GM19452 (cell line): ENCODE results near the gene ZC3H7B.
"Not testable (repeated sequence)": the region's sequence is repeated elsewhere in the genome, so short reads cannot be mapped to it uniquely, and the experiment has no call there.

Source experiments
- ATAC-seq: cut with Tn5 transposase; IDR thresholded peaks from one replicate; pipeline ENCODE4 v1.9.1; 2021; ENCODE audit not compliant: unreplicated experiment

Gene ZC3H7B

DNA sequence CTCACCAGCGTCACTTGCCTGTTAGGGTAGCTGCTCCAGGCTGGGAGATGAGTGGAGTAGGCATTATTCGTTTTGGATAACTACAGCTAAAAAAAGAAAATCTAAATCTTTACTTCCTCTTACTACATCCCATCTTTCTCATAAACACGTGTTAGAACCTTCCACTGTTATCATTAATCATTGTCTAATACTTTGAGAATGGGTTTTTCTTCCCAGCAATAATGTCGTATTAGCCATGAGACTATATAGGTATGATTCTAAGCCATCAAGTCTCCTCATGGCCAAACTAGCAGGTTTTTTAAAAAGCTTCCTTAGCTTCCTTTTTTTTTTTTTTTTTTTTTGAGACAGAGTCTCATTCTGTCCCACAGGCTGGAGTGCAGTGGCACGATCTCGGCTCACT lies 76.5 kb downstream of the ZC3H7B start:
- ATAC-seq: no peak

DNA sequence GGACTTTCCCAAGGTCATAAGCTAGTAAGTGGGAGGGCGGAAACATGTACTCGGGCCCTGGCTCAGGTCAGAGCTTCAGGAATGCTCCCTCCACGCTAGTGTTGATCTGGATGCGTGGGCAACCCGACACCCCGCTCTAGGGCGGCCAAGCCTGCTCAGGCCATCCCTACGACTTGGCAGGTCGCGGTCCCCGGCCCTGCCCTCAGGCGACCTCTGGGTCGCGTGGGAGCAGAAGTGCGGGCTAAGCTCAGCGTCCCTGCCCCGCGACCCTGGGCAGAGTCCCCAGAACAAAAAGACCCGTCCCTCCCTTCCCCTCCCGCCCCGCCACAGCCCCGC lies 79.6 kb downstream of the ZC3H7B start:
- ATAC-seq: no peak

- peak; percentile 88 for ATAC-seq
These were observed 80.2 kb downstream of the ZC3H7B start, which contains the start of gene TEF for GRCh38 chr22:41381329-41382097. TSS of gene TEF (plus strand) at chr22:41381942. CDS start at chr22:41382045, 103 bp downstream.

DNA sequence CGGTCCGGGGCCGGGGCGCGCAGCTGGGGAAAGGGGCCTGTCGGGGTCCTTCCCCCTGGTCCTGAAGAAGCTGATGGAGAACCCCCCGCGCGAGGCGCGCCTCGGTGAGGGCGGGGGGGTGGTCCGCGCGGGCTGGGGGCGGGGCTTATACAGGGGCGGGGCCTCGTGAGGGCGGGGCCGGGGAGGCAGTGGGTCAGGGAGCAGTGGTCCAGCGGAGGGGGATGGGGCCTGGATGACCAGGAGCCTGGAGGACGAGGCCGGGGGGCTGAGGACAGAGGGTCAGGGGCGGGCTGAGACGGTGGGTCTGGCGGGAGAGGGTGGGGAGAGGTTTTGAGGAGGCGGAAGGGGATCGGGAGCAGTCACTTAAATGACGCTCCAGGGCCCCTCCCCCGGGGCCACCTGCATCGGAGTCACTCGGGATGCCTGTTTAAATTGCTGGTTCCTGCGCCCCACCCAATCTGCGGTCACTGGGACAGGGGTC lies 80.8 kb downstream of the ZC3H7B start:
- peak; percentile 14 for ATAC-seq

DNA sequence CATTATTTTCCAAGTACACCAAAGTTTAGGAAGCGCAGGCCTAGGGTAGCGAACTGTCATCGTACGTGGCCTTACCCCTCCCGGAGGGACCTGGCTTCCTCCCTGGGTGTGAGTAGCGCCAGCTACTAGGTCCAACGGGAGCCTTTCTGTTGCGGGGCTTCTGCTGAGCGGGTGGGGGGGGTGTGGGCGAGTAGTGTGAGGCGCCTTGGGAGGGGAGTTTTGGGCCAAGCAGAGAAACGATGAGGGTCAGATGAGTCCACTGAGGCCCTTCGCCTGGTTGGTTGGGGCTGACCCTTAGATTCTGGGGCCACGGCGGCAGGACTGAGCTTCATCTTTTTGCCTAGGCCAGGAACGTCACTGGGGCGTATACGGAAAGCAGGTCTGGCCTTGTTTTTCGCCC lies 81.3 kb downstream of the ZC3H7B start:
- ATAC-seq: no peak

GRCh38 chr22:41383085-41383484 lies 81.8 kb downstream of the ZC3H7B start:
- no peak for ATAC-seq

GRCh38 chr22:41384128-41384527 lies 82.8 kb downstream of the ZC3H7B start:
- no peak for ATAC-seq

DNA sequence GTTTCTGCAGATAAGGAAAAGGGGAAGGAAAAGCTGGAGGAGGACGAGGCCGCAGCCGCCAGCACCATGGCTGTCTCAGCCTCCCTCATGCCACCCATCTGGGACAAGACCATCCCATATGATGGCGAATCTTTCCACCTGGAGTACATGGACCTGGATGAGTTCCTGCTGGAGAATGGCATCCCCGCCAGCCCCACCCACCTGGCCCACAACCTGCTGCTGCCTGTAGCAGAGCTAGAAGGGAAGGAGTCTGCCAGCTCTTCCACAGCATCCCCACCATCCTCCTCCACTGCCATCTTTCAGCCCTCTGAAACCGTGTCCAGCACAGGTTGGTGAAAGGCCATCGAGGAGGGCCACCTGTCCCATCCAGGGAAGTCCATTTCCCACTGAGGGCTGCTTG lies 86.0 kb downstream of the ZC3H7B start:
- ATAC-seq: no peak

DNA sequence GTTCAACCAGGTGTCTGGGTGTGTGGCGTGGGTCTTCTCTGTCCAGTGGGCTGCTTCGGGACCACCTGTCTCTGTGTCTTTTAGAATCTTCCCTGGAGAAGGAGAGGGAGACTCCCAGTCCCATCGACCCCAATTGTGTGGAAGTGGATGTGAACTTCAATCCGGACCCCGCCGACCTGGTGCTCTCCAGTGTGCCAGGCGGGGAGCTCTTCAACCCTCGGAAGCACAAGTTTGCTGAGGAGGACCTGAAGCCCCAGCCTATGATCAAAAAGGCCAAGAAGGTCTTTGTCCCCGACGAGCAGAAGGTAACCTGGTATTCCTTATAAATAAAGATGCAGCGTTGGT lies 92.7 kb downstream of the ZC3H7B start:
- no peak for ATAC-seq

DNA sequence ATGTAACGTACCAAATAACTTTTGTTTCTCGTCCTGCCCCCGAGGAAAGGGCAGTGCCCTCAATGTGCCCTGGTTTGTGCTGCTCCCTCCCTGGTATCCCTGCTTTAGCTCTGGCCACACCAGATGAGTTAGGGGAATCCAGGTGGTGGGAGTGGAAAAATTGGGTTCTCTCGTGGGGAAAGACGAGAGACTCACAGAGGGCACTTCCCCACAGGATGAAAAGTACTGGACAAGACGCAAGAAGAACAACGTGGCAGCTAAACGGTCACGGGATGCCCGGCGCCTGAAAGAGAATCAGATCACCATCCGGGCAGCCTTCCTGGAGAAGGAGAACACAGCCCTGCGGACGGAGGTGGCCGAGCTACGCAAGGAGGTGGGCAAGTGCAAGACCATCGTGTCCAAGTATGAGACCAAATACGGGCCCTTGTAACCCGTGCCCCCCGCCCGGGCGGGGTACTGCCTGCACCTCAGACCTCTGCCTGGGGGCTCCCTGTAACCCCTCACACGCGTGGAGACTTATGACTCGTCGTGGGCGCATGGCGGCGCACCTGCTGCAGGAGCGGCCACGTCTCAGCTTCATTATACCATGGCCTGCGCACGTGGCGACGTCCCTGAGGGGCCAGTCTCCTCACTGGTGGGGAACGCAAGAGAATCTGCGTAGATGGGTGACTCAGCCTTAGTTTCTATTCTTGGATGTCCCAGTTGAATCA lies 94.4 kb downstream of the ZC3H7B start:
- ATAC-seq: no peak

GRCh38 chr22:41397143-41397811 lies 96.0 kb downstream of the ZC3H7B start:
- ATAC-seq: no peak

DNA sequence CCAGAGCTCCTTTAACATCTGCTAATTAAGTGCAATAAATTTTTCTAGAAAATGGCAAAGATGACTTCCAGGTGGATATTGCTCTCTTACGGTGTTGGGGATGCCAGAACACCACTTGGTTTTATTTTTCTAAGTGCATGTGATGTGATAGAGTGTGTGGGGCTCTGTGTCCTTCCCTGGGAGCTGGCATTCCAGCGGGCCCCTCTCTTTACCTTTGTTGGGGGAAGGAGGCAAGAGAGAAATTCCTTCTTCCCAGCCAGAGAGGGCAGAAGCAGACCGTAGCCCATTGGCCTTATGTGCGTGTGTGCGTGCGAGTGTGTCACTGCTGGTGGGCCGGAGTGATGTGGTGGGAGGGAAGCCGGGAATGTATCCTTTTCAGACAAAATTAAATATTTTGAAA lies 97.6 kb downstream of the ZC3H7B start:
- ATAC-seq: no peak

DNA sequence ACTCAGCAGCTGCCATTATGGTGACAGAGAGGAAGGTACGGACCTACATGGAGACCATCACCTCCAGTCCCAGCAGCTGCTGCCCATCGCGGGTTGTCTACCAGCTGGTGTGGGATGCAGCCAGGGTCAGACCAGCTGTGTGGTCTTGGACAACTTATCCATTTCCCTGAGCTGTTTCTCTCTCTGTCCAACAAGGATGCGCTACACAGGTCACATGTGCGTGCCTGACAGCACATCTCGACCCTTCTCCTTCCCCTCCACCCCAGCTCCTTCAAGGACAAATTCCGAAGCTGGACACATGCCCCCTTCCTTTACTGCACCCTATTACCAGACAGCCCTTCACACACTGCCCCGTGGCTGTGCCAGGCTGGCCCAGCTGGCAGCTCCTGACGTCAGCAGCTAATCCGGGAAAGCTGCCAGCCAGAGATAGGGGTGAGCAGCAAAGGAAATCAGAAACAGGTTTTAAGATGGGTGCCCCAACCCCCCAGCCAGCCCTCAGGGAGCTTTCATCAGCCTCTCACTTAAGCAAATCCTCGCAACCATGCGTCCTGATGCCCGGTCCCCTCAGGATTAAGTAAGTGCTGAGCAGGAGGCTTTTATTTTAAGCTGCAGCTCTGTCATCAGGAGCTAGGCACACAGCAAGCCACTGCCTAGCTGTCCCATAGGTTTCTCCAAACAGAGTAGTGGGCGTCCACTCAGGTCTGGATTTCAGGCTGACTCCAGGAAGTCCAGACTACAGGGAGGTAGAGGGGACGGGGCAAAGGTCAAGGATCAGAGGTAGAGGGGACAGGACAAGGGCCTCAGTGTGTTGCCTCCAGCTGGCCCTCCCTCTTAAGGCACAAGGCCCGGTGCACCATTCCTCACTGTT lies 100.7 kb downstream of the ZC3H7B start:
- no peak for ATAC-seq

GRCh38 chr22:41402851-41403250 lies 101.5 kb downstream of the ZC3H7B start:
- not testable (repeated sequence) for ATAC-seq

- peak; percentile 86 for ATAC-seq
These were observed 102.4 kb downstream of the ZC3H7B start for GRCh38 chr22:41403532-41404318.

DNA sequence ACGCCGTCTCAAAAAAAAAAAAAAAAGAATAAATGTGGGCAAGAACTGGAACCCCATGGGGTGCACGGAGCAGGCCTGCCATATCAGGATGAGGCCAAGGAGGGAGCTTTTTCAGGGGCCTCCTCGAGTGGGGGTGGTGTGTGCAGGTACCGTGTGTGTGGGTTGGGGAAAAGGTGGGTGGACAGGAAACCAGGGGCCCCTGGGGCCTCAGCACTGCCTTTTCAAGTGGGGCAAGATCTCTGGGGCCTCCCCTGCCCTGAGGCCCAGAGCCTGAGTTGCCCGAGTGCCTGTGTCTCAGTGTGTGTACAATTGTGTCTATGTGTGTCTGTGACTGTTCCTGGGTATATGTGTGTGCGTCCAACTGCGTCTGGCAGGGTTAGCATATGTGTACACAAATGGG lies 104.3 kb downstream of the ZC3H7B start:
- ATAC-seq: no peak

GRCh38 chr22:41406410-41406809 lies 105.1 kb downstream of the ZC3H7B start:
- no peak for ATAC-seq

DNA sequence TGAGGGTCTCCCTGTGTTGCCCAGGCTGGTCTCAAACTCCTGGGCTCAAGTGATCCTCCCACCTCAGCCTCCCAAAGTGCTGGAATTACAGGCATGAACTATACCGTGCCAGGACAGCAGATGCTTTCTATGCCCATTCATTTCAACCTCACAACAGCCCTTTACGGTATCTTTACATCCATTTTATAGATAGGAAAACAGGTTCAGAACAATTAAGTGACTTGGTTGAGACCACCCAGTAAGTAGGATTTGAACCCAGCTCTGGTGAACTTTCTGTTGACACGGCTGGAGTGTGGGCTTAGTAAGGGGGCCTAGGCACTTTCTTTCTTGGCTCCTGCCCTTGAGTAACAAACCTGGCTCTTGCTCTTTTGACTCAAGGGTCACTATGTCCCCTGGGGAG lies 106.1 kb downstream of the ZC3H7B start:
- ATAC-seq: no peak

DNA sequence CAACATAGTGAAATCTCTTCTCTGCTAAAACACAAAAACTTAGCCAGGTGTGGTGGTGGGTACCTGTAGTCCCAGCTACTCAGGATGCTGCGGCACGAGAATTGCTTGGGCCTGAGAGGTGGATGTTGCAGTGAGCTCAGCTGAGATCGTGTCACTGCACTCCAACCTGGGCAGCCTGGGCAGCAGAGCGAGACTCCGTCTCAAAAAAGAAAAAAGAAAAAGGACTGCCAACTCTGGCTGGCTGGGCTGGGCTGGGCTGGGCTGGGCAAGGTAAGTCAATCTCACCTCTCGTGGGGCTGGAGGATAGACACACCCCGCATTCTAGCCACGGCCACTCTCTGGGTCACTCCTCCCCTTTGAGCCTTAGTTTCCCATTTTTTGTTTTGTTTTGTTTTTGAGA lies 107.3 kb downstream of the ZC3H7B start:
- no peak for ATAC-seq
